Ovary (tissue), 3 donors: ENCODE data around the gene AKIRIN1.

Source experiments
- CTCF ChIP-seq, 3 donors: fragments of 450-650 bp in 2 of 3; fragments of 200-600 bp in 1 of 3; IDR thresholded peaks; one replicate each; pipeline versions ENCODE4 v1.5.1 to v1.8.0; 2016 to 2022; ENCODE audit warnings: antibody characterized with exemption in 3 of 3, mild to moderate bottlenecking in 1 of 3
- EP300 ChIP-seq: sonication (generic); formaldehyde crosslinking; IDR thresholded peaks from one replicate; pipeline ENCODE4 v1.6.1; 2017; ENCODE audit warnings: antibody characterized with exemption
- POLR2A ChIP-seq: fragments of 450-650 bp; IDR thresholded peaks from one replicate; pipeline ENCODE4 v1.6.1; 2017; ENCODE audit warnings: antibody characterized with exemption, mild to moderate bottlenecking, moderate library complexity
- donor health status: DM: no; HTN: no; CAD: no.

- TF ChIP-seq CTCF (IDR thresholded peaks at IDR 0.05) (no peak), EP300 (no peak), POLR2A (no peak)
Observed at GRCh38 chr1:38962113-38962512, 29.0 kb upstream of the AKIRIN1 start.
